ENCODE data around the gene JAKMIP1.
"Not testable (repeated sequence)": the region's sequence is repeated elsewhere in the genome, so short reads cannot be mapped to it uniquely, and the experiment has no call there.

The JAKMIP1 gene

DNA sequence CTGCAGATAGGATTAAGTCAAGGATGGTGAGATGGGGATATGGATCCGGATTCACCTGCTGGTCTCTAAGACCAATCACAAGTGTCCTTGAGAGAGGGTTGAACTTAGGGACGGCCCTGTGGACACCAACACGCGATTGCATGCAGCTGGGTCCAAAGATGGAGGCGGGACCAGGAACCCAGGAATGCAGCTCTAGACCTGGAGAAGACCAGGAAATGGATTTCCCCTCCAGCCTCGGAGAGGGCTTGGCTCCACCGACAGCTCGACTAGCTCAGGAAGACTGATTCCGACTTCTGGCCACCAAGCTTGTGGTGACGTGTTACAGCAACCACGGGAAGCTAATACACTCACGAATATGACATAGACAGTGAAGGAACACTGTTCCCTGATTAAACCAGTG is 186.8 kb downstream of the JAKMIP1 start:
- DNase-seq (ENCODE audit: low read depth in 2 of 2) = no peak

DNA sequence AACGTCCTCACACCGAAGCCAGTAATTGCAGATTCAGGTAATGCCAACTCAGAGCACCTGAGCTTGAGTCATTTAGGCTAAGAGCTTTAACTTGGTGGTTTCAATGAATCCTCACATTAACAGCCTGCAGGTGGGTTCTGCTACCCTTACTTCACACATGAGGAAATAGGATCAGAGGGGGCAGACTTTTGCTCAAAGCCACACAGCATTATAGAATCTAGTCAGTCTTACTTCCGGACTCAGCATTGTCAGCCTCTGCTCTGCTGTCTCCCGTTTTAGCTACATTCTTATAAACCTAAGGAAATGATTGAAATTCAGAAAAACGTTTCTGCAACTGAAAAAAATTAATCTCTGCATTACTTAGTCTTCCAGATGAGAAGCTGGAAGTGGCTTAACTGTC is 188.1 kb downstream of the JAKMIP1 start:
- DNase-seq (ENCODE audit: low read depth in 2 of 2) = no peak

DNA sequence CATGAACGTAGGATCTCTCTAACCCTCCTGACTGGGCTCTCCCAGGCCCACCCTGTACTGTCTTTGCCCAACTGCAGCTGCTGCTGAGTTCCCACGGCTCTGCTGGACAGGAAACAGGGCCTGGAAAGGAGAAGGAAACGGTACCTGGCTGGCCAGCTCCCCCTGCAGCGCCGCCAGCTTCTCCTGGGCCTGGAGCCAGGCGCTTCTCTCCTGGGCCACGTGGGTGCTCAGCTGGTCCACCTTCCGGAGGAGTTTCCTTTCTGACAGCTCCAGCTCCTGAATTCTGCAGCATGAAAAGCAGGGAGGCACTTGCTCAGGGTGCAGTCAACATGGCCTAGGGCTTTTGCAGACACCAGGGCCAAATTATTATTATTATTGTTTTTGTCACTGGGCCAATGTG is 188.7 kb downstream of the JAKMIP1 start:
- no peak for DNase-seq (ENCODE audit: low read depth in 2 of 2)

DNA sequence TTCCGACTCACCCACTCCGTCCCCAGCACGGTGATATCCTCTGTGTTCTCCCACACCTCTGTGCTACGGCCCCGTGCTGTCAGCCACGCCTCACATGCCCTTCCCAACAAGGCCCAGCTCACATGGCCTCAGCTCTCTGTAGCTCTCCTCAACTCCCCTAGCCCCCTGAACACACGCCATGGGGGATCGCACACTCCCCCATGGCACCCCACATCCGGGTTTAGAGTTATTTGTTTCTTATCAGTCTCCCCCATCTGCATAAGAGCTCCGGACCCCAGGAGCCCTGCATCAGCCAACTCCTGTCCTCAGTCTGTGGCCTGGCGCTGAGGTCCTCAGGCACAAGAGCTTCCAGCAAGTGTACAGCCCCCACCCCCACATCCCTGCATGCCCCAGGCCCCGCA is 189.1 kb downstream of the JAKMIP1 start:
- DNase-seq (ENCODE audit: low read depth in 2 of 2) = no peak

GRCh38 chr4:6010789-6011188 is 189.6 kb downstream of the JAKMIP1 start:
- no peak for DNase-seq (ENCODE audit: low read depth in 2 of 2)

DNA sequence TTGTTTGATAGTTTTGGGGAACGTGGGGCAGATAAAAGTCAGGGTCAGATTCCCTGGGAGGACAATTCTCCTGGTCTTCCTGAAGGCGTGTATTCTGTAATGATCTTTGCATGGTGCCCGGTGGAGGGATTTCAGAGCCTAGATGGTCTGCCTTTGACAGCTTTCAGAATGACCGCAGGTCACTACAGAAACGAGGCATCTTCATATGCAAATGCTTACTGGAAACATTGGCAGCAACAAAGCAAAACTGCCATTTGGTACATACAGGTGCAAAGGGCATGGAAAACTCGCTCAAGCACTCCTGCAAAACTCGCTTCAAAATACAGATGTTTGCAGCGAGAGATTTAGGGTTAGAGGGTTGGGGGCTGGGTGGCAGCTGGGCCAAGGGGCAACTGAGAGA is 190.9 kb downstream of the JAKMIP1 start:
- DNase-seq (ENCODE audit: low read depth in 2 of 2) = no peak

DNA sequence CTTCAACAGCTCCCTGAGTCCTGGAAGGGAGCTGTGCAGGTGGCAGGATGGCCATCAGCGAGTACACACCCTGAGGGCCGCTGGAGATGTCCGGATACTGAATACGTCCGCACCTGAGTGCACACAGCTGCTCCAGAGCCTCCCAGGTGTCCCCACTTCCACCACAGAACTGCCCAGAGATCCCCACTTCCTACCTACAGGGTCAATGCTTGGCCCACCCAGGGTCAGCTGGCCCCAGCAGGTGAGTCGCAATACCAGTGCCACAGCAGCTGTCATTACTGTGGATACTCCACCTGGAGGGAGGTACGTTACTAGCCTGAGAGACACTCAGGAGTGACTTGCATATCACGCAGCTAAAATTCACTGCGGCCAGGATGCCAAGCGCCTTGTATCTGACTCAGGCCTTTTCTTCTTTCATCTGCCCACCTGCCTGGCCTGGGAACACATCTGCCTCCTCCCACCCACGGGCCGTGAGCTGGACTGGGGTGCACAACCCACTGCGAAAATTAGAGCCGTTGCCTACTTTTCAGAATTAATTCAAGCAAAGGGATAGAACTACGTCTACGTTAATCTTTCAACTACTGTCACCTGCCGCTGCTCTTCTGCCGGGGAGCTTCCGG is 191.5 kb downstream of the JAKMIP1 start:
- no peak for DNase-seq (ENCODE audit: low read depth in 2 of 2)

DNA sequence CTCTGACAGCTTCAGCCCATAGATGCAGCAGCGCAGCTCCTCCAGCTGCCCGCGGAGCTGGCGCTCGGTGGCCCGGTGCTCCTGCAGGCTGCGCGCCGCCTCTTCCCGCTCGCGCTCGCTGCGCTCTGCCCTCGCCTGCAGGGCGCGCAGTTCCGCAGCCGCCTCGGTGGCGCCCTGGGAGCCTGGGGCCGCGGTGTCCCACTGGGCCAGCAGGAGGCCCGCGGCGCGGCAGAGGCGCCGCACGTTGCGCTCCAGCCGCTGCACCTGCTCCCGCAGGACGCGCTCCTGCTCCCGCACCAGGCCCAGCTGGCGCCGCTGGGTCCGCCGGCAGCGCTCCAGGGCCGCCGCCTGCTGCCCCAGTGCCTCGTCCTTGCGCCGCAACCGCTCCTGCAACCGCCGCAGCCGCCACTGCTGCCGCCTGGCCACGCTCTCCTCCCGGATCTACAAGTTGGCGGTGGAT is 192.2 kb downstream of the JAKMIP1 start:
- no peak for DNase-seq (ENCODE audit: low read depth in 2 of 2)

DNA sequence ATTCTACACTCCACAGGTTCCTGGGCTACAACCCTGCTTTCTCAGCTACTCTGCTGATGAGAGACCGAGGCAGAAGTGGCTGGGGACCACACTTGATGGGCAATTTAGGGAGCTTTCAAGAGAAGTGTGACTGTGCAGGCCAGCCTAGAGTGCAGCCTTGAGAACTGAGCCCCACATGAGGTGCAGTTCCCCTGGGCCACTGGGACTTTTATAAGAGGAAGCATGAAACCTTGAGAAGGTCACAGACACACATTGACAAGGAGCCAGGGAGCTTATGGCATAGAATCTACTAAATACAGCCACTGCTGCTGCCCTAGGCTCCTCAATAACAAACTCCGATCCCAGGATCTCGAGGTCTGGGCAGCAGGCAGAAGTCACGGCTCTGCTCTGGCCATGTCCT is 195.2 kb downstream of the JAKMIP1 start:
- no peak for DNase-seq (ENCODE audit: low read depth in 2 of 2)

GRCh38 chr4:6003485-6003884 is 196.9 kb downstream of the JAKMIP1 start:
- DNase-seq (ENCODE audit: low read depth in 2 of 2) = not testable (repeated sequence)

GRCh38 chr4:6002926-6003325 is 197.4 kb downstream of the JAKMIP1 start:
- DNase-seq (ENCODE audit: low read depth in 2 of 2) = no peak

- no peak for DNase-seq (ENCODE audit: low read depth in 2 of 2)
Measured at GRCh38 chr4:6002492-6002833, 197.9 kb downstream of the JAKMIP1 start.

DNA sequence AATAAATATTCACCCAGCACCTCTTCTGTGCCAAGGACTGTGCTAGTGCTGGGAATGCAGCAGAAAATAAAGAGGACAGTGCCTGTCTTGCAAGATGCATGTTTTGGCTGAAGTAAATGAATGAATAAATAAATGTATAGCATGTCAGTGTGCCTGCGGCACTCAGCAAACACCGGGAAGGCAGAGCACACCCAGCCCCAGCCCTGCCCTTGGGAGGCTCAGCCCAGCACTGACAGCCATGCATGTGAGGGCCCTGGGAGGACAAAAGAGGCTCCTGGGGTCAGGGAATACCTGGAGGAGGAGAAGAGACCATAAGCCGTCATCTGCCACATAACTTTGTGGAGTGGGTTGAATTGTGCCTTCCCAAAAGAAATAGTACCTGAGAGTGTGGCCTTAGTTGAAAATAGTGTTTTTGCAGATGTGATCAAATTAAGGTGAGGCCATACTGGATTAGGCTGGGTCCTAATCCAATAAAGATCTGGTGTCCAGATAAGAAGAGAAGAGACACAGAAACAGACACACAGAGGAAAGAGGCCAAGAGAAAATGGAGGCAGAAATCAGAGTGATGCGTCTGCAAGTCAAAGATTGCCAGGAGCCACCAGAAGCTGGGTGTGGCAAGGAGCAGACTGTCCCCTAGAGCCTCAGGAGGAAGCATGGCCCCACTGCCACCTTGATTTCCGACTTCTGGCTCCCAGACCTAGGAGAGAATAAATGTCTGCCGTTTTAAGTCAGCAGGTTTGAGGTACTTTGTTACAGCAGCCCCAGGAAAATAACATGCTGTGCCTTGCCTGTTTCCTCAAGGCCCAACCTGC is 198.5 kb downstream of the JAKMIP1 start:
- no peak for DNase-seq (ENCODE audit: low read depth in 2 of 2)

DNA sequence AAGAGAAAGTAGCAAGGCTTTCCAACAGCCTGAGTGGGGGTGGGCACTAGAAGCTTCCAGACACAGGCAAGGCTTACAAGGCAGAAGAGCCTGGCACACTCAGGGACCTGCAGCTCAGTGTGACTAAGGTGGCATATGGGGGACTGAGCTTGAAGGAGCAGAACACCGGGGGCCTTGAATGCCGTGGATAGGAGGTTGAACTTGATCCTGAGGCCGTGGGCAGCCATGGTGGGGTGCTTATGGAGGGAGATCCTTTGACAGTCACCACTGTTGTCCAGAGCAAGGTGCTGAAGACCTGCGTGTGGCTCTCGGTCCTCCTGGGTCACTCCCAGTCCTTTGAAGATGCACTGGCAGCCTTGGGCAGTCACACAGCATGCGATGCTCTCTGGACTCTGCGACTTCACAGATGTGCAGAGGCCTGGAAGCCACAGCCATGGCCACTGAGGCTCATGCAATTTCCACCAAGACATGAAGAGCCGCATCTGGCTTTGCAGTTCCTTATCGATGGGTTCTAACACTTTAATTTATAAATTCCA is 200.5 kb downstream of the JAKMIP1 start:
- no peak for DNase-seq (ENCODE audit: low read depth in 2 of 2)

GRCh38 chr4:5999356-5999755 is 201.0 kb downstream of the JAKMIP1 start:
- DNase-seq (ENCODE audit: low read depth in 2 of 2) = no peak

GRCh38 chr4:5998333-5998936 is 201.9 kb downstream of the JAKMIP1 start:
- DNase-seq (ENCODE audit: low read depth in 2 of 2) = peak; percentile 10

- DNase-seq (ENCODE audit: low read depth in 2 of 2) = no peak
Measured at GRCh38 chr4:5996641-5997040, 203.7 kb downstream of the JAKMIP1 start.

GRCh38 chr4:5995901-5996623 is 204.3 kb downstream of the JAKMIP1 start:
- DNase-seq (ENCODE audit: low read depth in 2 of 2) = no peak

DNA sequence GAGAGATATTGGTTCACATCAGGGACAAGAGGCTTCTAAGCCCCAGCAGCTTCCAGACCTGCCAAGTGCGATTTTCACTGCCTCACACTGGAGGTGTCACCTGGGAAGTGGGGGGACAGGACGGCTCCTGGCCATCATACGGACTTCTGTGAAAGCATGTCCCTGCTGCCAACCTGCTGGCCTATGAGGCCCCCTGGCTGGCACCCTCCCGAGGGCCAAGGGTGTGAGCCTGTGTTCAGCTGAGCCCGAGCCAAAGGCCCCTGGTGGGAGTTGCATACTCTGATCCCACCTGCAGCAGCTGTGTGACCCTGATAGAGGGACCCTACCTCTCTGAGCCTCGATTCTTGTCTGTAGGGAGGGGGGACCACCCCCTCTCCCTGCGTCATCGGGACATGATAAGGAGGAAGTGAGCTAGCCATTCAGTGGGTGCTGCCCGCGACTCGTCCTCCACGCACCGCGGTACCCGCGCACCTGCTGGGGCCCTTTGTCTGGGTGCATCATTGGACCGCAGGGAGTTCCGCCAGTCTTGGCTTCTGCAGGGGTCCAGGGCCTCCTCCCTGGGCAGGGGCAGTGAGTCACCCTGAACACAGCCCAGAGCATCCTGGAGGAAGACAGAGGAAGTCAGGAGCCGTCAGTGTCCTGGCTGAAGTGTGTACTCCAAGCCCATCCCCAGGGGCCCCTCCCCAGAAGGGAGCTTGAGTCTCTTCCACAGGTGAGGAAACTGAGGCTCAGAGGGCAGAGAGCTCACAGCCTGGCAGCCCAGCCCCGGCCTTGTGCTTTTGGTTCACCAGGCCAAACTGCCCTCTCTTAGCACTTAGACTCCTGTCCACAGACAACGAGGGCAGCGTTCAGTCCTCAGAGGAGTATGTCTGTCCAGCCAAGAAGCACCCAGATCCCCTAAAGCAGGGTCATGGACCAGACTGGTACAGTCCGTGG is 206.2 kb downstream of the JAKMIP1 start:
- no peak for DNase-seq (ENCODE audit: low read depth in 2 of 2)

DNA sequence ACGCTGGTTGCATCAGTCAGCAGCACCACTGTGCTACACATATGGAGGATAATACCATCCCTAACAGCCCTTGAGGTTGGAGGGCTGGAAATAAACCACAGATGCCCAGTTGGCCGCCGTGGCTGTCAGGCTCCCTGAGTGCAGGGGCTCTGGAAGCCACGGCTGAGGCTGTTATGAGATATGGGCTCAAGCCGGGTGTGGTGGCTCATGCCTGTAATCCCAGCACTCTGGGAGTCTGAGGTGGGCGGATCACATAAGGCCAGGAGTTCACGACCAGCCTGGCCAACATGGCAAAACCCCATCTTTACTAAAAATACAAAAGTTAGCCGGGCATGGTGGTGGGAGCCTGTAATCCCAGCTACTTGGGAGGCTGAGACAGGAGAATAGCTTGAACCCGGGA is 207.0 kb downstream of the JAKMIP1 start:
- DNase-seq (ENCODE audit: low read depth in 2 of 2) = not testable (repeated sequence)

GRCh38 chr4:5992828-5993321 is 207.5 kb downstream of the JAKMIP1 start:
- no peak for DNase-seq (ENCODE audit: low read depth in 2 of 2)
